ENCODE data around the gene LKAAEAR1.
A peak's percentile ranks its signal among the peaks of the same experiment; 100 is the strongest.

Gene LKAAEAR1

DNA sequence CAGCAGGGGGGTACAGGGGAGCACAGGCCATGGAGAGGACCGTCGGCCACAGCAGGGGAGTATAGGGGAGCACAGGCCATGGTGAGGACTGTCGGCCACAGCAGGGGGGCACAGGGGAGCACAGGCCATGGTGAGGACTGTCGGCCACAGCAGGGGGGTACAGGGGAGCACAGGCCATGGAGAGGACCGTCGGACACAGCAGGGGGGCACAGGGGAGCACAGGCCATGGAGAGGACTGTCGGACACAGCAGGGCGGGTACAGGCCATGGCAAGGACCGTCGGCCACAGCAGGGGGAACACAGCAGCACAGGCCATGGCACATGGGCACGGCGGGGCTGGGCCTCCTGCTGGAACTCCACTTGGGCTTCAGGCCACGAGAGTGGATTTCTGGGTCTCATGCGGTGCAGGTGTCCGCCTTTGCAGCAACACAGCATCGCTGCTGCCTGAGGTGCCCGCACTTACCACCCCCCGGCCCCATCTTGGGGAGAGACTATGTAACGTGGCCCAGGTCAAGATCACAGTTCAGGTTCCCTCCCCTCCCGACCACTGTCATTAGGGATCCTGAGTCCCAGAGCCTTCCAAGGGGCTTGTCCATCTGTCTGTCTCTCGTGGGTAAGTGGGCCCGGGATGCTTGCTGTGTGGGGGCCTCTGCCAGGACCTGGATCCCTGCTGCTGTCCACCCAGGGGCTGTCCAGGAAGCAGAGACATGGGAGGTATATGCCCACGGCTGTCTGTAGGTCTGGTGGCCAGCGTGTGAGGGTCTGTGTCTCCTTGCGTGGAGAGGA is 20.7 kb upstream of the LKAAEAR1 start:
- H3K27me3 ChIP-seq (ENCODE audit: insufficient read depth, low read length) = 0 out of 2 replicates have a peak, but pooled peaks cover 7% of the 10 kb centered on the region
- H3K36me3 ChIP-seq (ENCODE audit: insufficient read depth, low read length) = no peaks in the 10 kb centered on the region
- H3K9ac ChIP-seq (ENCODE audit: low read length) = no peak overlapping the region
- H3K9me2 ChIP-seq (ENCODE audit: low read depth, low read length) = no peaks in the 10 kb centered on the region
- H4K20me1 ChIP-seq (ENCODE audit: insufficient read depth, low read length) = no peaks in the 10 kb centered on the region
- no peak overlapping the region for H2AFZ ChIP-seq (ENCODE audit: low read length)
- TF ChIP-seq, protein P1, sequence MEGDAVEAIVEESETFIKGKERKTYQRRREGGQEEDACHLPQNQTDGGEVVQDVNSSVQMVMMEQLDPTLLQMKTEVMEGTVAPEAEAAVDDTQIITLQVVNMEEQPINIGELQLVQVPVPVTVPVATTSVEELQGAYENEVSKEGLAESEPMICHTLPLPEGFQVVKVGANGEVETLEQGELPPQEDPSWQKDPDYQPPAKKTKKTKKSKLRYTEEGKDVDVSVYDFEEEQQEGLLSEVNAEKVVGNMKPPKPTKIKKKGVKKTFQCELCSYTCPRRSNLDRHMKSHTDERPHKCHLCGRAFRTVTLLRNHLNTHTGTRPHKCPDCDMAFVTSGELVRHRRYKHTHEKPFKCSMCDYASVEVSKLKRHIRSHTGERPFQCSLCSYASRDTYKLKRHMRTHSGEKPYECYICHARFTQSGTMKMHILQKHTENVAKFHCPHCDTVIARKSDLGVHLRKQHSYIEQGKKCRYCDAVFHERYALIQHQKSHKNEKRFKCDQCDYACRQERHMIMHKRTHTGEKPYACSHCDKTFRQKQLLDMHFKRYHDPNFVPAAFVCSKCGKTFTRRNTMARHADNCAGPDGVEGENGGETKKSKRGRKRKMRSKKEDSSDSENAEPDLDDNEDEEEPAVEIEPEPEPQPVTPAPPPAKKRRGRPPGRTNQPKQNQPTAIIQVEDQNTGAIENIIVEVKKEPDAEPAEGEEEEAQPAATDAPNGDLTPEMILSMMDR (IDR thresholded peaks at IDR 0.05; ENCODE audit: low read length) = no peak
- TF ChIP-seq EZH2 (IDR thresholded peaks at IDR 0.05; ENCODE audit: borderline replicate concordance, low read length) = no peak
- H3K4me3 ChIP-seq (ENCODE audit: low read depth, low read length, poor library complexity, severe bottlenecking) = no peak overlapping the region
- no peak overlapping the region for H3K4me2 ChIP-seq (ENCODE audit: low read length)
- peaks cover 46% of the 10 kb centered on the region for H3K4me1 ChIP-seq (ENCODE audit: insufficient read depth, low read length, severe bottlenecking)
- H3K27ac ChIP-seq (ENCODE audit: low read depth, low read length, poor library complexity, severe bottlenecking) = no peak overlapping the region
- no peaks in the 10 kb centered on the region for H3F3A ChIP-seq (ENCODE audit: insufficient read depth, low read length)
- no peaks in the 10 kb centered on the region for H3K9me3 ChIP-seq (ENCODE audit: low read length)
- no peaks in the 10 kb centered on the region for H3K79me2 ChIP-seq (ENCODE audit: insufficient read depth, low read length)

DNA sequence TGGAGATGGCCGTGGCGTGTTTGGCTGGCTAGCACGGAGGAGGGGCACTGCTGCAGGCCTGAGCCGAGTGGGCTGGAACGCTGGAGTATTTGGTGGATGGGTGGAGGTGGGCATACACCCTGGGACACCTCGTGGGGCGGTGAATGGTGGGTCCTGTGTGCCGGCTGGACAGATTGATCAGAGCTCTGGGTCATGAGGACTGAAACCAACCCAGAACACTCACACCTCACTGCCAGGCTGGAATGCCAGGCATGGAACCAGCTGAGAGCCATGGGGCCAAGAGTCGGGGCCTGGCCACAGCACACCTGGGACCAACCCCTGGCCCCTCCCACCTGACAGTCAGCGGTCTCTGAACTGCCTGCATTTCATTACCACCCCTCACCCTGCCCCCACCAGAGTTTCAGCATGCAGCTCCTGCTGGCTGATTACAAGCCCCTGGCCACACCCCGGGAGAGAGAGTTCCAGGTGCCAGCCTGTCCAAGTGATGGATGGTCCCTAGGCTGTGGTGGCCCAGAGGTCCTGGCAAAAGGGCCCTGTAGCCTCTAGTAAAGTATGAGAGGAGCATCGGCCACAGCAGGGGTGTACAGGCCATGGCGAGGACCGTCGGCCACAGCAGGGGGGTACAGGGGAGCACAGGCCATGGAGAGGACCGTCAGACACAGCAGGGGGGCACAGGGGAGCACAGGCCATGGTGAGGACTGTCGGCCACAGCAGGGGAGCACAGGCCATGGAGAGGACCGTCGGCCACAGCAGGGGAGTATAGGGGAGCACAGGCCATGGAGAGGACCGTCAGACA is 19.9 kb upstream of the LKAAEAR1 start:
- Histone ChIP-seq H3K4me3 (ENCODE audit: low read depth, low read length, poor library complexity, severe bottlenecking) (no peak overlapping the region), H3K27me3 (ENCODE audit: insufficient read depth, low read length) (0 out of 2 replicates have a peak, but pooled peaks cover 5% of the 10 kb centered on the region), H2AFZ (ENCODE audit: low read length) (no peak overlapping the region), H3F3A (ENCODE audit: insufficient read depth, low read length) (no peaks in the 10 kb centered on the region), H3K27ac (ENCODE audit: low read depth, low read length, poor library complexity, severe bottlenecking) (no peak overlapping the region), H3K36me3 (ENCODE audit: insufficient read depth, low read length) (no peaks in the 10 kb centered on the region), H3K79me2 (ENCODE audit: insufficient read depth, low read length) (no peaks in the 10 kb centered on the region), H3K4me2 (ENCODE audit: low read length) (no peak overlapping the region), H3K9me2 (ENCODE audit: low read depth, low read length) (no peaks in the 10 kb centered on the region), H3K9ac (ENCODE audit: low read length) (no peak overlapping the region), H3K9me3 (ENCODE audit: low read length) (no peaks in the 10 kb centered on the region), H4K20me1 (ENCODE audit: insufficient read depth, low read length) (no peaks in the 10 kb centered on the region), H3K4me1 (ENCODE audit: insufficient read depth, low read length, severe bottlenecking) (peaks cover 54% of the 10 kb centered on the region)
- TF ChIP-seq EZH2 (IDR thresholded peaks at IDR 0.05; ENCODE audit: borderline replicate concordance, low read length) = no peak
- TF ChIP-seq, protein P1 (IDR thresholded peaks at IDR 0.05; ENCODE audit: low read length) = no peak

DNA sequence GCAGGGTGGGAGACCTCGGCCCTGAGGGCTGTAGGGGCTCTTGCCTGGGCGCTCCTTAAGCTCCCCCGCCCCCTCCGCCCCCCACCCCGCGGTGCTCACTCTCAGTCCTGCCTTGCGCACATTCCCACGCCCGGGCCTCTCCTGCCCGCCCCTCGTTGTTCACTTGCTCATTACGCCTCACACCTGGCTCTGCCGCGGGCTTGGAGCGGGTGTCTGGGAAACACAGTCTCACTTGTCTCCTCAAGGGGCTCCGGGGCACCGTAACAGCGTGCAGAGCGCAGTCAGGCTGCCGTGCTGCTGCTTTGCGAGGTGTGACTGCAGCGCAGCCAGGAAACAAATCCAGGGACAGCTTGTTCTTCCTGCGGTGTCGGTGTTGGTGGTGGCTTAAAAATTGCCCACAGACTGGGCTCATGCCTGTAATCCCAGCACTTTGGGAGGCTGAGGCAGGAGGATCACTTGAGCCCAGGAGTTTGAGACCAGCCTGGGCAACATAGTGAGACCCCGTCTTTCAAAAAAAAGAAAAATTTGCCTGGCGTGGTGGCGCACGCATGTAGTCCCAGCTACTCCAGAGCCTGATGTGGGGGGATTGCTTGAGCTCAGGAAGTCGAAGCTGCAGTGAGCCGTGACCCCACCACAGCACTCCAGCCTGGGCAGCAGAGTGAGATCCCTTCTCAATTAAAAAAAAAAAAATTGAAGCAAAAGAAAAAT is 18.6 kb upstream of the LKAAEAR1 start:
- Histone ChIP-seq H3K79me2 (ENCODE audit: insufficient read depth, low read length) (no peaks in the 10 kb centered on the region), H3F3A (ENCODE audit: insufficient read depth, low read length) (no peaks in the 10 kb centered on the region), H3K4me2 (ENCODE audit: low read length) (peak overlapping the region; percentile 71), H3K9me3 (ENCODE audit: low read length) (no peaks in the 10 kb centered on the region), H3K27me3 (ENCODE audit: insufficient read depth, low read length) (no peaks in the 10 kb centered on the region), H3K9ac (ENCODE audit: low read length) (peak overlapping the region; percentile 45; the same call in 1 of the 2 replicates), H3K4me3 (ENCODE audit: low read depth, low read length, poor library complexity, severe bottlenecking) (peak overlapping the region; percentile 55), H3K9me2 (ENCODE audit: low read depth, low read length) (no peaks in the 10 kb centered on the region), H3K27ac (ENCODE audit: low read depth, low read length, poor library complexity, severe bottlenecking) (no peak overlapping the region), H4K20me1 (ENCODE audit: insufficient read depth, low read length) (no peaks in the 10 kb centered on the region), H3K4me1 (ENCODE audit: insufficient read depth, low read length, severe bottlenecking) (peaks cover 48% of the 10 kb centered on the region), H3K36me3 (ENCODE audit: insufficient read depth, low read length) (no peaks in the 10 kb centered on the region), H2AFZ (ENCODE audit: low read length) (no peak overlapping the region)
- TF ChIP-seq, protein P1 (IDR thresholded peaks at IDR 0.05; ENCODE audit: low read length) = no peak
- TF ChIP-seq EZH2 (IDR thresholded peaks at IDR 0.05; ENCODE audit: borderline replicate concordance, low read length) = no peak
